ENCODE measurements around the gene CFAP43. TPM values are rescaled to one million over a fixed set of nuclear protein-coding genes. Genes with fewer than 3 reads are reported as not detected.

Gene CFAP43
- total RNA-seq, 4 donors from 2014 or later: 0.16 to 1.00 (median 0.68) TPM; not detected in 1

DNA sequence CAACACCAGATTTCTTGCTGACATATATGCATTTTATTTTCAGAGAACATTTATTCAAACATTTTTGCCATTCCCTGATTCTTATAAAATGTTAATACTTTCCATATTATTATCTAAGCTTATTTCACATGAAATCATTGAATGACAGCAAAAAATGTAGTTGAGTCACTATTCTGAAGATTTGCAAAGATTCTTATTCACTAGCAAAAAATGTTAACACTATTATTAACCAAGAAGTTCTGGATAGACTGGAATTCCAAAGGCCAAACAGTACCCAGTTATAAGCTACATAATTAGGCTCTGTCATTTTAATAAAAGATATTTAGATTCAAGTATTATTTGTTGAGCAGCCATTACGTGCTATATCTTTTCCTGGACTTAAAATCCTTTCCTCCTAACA lies 41.1 kb upstream of the CFAP43 start:
- WGBS, 2 donors (ENCODE audit: low coverage in 1 of 2): 92 to 100% methylated on average over 1 of the region's 1 CpG
- no peak for DNase-seq
- Histone ChIP-seq H3K36me3 (no peaks in the 10 kb centered on the region), H3K27me3 (peaks cover 8% of the 10 kb centered on the region), H3K27ac (no peak overlapping the region), H3K4me3 (no peak overlapping the region), H3K9me3 (no peaks in the 10 kb centered on the region), H3K4me1 (peaks cover 4 to 16% (median 15%) of the 10 kb centered on the region in 4 donors)
- no peak for TF ChIP-seq POLR2AphosphoS5 (IDR thresholded peaks at IDR 0.05)
- no peak for TF ChIP-seq POLR2A (IDR thresholded peaks at IDR 0.05)
- TF ChIP-seq, protein P1, sequence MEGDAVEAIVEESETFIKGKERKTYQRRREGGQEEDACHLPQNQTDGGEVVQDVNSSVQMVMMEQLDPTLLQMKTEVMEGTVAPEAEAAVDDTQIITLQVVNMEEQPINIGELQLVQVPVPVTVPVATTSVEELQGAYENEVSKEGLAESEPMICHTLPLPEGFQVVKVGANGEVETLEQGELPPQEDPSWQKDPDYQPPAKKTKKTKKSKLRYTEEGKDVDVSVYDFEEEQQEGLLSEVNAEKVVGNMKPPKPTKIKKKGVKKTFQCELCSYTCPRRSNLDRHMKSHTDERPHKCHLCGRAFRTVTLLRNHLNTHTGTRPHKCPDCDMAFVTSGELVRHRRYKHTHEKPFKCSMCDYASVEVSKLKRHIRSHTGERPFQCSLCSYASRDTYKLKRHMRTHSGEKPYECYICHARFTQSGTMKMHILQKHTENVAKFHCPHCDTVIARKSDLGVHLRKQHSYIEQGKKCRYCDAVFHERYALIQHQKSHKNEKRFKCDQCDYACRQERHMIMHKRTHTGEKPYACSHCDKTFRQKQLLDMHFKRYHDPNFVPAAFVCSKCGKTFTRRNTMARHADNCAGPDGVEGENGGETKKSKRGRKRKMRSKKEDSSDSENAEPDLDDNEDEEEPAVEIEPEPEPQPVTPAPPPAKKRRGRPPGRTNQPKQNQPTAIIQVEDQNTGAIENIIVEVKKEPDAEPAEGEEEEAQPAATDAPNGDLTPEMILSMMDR (IDR thresholded peaks at IDR 0.05): no peak
- TF ChIP-seq EP300 (IDR thresholded peaks at IDR 0.05; ENCODE audit: low read depth): no peak
- intact Hi-C loops (cut with DNase I; ENCODE audit: low total_unique reads): no loop called here
- in situ Hi-C loops (cut with MboI; ENCODE audit: low pct_ligation_motif_present in 1 of 4, low pct_unique_long_range_greater_than_20kb in 1 of 4, low sequenced_read_pairs in 3 of 4): no loop called here

DNA sequence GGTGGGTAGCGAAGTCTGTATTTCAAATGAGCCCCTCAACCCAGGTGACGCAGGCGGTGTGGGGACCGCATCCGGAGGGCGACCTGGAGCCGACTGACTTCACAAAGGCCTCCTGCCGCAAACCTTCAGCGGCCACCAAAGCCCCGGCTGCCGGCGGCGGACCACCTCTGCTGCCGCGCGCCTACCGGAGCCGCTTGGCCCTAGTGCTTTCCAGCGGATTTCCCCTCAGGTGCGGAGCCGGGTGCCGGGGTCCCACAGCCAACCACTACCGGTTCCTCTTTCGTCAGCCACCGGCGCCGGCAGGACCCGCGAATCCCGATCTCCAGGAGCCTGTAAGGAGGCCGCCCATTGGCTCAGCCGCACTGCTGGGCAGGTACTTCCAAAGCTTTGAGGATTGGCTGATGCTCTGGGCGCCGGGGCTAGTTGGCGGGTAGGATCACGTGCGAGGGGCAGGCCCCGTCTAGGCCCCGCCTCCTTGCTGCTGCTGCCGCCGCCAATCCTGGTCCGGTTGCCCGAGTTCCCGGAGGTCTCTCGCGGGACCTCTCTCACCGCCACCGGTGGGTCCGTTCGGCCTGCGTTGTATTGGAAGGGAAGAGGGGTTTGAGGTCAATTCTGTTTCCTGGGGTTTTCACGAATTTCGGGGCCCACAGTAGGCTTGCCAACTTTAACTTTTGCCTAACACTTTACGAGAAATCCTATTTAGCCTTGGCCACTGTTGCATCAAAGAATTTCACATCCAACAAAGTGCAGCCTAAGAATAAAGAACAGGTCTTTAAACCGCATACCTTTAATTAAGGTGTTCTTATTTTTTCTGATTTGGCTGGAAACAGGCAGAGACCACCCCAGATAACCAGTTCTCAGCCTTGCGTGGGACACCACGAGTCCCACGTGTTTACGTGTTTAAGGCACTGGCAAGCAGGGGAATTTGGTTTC lies 36.8 kb upstream of the CFAP43 start, which contains the start of gene GSTO2:
Gene GSTO2, plus strand, starts transcription at position 472 of the 933 bp plus-strand sequence. CDS start 5,732 bp downstream, outside the sequence.
- Histone ChIP-seq H3K27me3 (no peaks in the 10 kb centered on the region), H3K4me3 (peak within 1 kb of the TSS; percentile 65 to 99 (median 76)), H3K9me3 (no peaks in the 10 kb centered on the region), H3K4me1 (peaks cover 4 to 19% (median 16%) of the 10 kb centered on the region in 4 donors), H3K36me3 (peaks cover 0 to 20% (median 4%) of the 10 kb centered on the region in 4 donors), H3K27ac (peak within 1 kb of the TSS; percentile 86 to 96 (median 90))
- in situ Hi-C loops (cut with MboI; ENCODE audit: low pct_ligation_motif_present in 1 of 4, low pct_unique_long_range_greater_than_20kb in 1 of 4, low sequenced_read_pairs in 3 of 4) (no loop called here), intact Hi-C loops (cut with DNase I; ENCODE audit: low total_unique reads) (no loop called here)
- TF ChIP-seq POLR2AphosphoS5 (IDR thresholded peaks at IDR 0.05) (peak; percentile 76 to 84 (median 82)), POLR2A (IDR thresholded peaks at IDR 0.05) (peak; percentile 86), EP300 (IDR thresholded peaks at IDR 0.05; ENCODE audit: low read depth) (no peak)
- peak; percentile 99 for DNase-seq
- 5 to 13% methylated on average over 6 to 59 of the region's 59 CpGs for WGBS, 2 donors (ENCODE audit: low coverage in 1 of 2)

DNA sequence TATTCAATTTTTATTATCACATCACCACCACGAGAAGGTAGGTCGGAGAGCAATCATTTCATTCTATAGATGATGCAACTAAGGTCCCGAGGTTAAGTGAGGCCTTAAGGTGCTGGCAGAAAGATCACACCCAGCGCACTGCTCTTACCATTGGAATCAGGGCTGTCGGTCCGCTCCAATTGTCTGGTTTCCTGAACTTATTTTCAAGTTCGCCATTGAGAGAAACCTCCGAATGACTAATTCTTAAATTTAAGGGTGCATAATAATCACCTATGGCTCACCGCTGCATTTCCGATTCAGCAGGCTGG lies 36.2 kb upstream of the CFAP43 start:
- DNase-seq: no peak
- H3K9me3 ChIP-seq: no peaks in the 10 kb centered on the region
- in situ Hi-C loops (cut with MboI; ENCODE audit: low pct_ligation_motif_present in 1 of 4, low pct_unique_long_range_greater_than_20kb in 1 of 4, low sequenced_read_pairs in 3 of 4): no loop called here
- H3K4me1 ChIP-seq: peaks cover 4 to 19% (median 16%) of the 10 kb centered on the region in 4 donors
- TF ChIP-seq POLR2AphosphoS5 (IDR thresholded peaks at IDR 0.05) (no peak), EP300 (IDR thresholded peaks at IDR 0.05; ENCODE audit: low read depth) (no peak), POLR2A (IDR thresholded peaks at IDR 0.05) (no peak)
- TF ChIP-seq, protein P1 (IDR thresholded peaks at IDR 0.05): no peak
- no peaks in the 10 kb centered on the region for H3K27me3 ChIP-seq
- peaks cover 0 to 24% (median 4%) of the 10 kb centered on the region in 4 donors for H3K36me3 ChIP-seq
- WGBS, 2 donors (ENCODE audit: low coverage in 1 of 2): 12% methylated on average over 10 of the region's 10 CpGs; no CpG with 5 or more reads in 1 of the 2 donors
- intact Hi-C loops (cut with DNase I; ENCODE audit: low total_unique reads): no loop called here
- H3K27ac ChIP-seq: peak overlapping the region; percentile 86 to 96 (median 90)
- peak overlapping the region; percentile 65 to 99 (median 76) for H3K4me3 ChIP-seq

DNA sequence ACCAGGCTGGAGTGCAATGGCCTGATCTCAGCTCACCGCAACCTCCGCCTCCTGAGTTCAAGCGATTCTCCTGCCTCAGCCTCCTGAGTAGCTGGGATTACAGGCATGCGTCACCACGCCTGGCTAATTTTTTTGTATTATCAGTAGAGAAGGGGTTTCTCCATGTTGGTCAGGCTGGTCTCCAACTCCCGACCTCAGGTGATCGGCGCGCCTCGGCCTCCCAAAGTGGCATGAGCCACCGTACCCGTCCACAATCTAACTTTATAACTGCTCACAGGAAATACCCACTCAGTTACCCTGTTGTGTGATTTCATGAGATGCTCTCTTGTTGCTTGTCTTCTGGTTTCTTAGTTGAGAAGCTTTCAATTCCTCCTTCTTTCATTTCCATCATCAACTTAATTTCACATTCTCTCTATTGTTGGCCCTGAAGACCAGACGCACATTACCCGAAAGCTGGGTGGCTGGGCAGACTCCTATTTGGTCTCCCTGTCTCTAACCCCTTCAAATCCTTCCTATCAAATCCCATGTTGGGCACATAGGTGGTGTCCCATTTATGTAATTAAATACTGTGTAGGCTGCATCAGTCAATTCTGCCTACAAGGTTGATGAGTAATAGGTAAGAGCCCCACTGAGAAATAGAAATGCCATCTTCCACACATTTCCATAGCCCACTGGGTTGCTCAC lies 35.7 kb upstream of the CFAP43 start:
- no peaks in the 10 kb centered on the region for H3K27me3 ChIP-seq
- peak overlapping the region; percentile 86 to 96 (median 90) for H3K27ac ChIP-seq
- TF ChIP-seq POLR2AphosphoS5 (IDR thresholded peaks at IDR 0.05) (no peak), POLR2A (IDR thresholded peaks at IDR 0.05) (no peak), EP300 (IDR thresholded peaks at IDR 0.05; ENCODE audit: low read depth) (no peak)
- TF ChIP-seq, protein P1 (IDR thresholded peaks at IDR 0.05): no peak
- intact Hi-C loops (cut with DNase I; ENCODE audit: low total_unique reads): no loop called here
- H3K4me1 ChIP-seq: peaks cover 4 to 19% (median 16%) of the 10 kb centered on the region in 4 donors
- in situ Hi-C loops (cut with MboI; ENCODE audit: low pct_ligation_motif_present in 1 of 4, low pct_unique_long_range_greater_than_20kb in 1 of 4, low sequenced_read_pairs in 3 of 4): no loop called here
- DNase-seq: no peak
- H3K36me3 ChIP-seq: peaks cover 0 to 29% (median 6%) of the 10 kb centered on the region in 4 donors
- 51 to 78% methylated on average over 3 to 14 of the region's 14 CpGs for WGBS, 2 donors (ENCODE audit: low coverage in 1 of 2)
- no peaks in the 10 kb centered on the region for H3K9me3 ChIP-seq
- peak overlapping the region in 3 of 4 donors; percentile 65 to 99 (median 82) for H3K4me3 ChIP-seq

Data from transverse colon (tissue), 4 donors.